SH-SY5Y (cell line): ENCODE measurements around the gene SHISA6.

Experiments used
- GATA2 ChIP-seq: IDR thresholded peaks from 2 replicates; pipeline ENCODE4 v1.6.1; 2011; ENCODE audit warnings: mild to moderate bottlenecking, low read depth, low read length
- GATA3 ChIP-seq: IDR thresholded peaks from 2 replicates; pipeline ENCODE4 v1.6.1; 2011; ENCODE audit warnings: low read depth, mild to moderate bottlenecking, low read length, moderate library complexity

DNA sequence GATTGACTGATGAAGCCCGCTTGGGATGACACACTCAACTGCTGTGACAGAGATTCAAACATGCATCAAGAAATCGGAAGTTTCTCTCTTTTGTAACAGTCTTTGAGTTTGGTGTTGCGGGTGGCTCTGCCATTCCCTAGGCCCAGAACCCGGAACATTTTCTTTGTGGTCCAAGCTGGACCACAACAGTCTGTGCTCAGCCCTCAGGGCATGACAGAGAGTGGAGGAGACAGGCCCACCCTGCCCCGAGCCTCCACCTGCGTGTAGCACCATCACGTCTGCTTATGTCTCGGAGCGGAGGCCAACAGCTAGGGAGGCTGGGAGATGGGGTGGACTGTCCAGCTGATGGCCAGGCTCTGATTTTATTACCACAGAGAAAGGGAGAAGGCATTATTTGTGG lies 64.5 kb downstream of the SHISA6 start:
- TF ChIP-seq GATA2 (no peak), GATA3 (no peak)
